ENCODE results near the gene BABAM2.

DNA sequence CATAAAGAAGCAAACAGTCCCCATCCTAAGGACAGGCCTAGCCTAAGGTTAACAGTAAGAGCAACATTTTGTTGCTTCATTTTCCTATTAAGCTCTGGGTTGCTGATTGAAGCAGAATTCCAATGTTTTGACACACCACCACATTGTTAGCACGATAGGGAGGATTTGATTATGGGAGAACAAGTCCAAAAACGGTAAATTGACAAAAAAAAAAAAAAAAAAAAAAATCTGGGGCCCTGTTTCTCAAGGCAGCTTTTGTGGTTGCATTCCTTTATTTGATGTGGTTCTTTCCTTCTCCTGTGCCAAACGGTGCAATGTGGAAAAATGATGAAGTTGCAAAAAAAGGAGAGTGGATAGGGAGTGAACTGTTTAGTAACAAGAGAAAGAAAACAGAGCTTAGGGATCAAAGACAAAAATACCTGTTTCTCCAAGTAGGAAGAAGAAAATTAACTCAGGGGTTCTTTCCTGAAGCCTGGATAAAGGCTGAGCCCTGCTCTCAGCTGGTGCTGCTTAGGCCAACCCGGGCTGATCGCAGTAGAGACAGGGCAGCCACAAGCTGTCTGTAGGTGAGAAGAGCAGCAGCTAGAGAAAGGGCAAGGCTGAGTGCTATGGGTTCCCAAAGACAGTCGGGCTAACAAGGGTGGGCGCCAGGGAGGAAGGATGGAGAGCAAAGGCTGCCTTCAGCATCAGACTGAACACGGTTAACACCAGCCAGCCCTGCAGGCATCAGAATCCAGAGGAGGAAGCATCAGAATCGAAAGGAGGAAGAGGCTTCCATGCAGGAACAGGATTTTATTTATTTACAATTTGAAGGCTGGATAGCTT is 334.3 kb downstream of the BABAM2 start:
- TF ChIP-seq, protein P1, sequence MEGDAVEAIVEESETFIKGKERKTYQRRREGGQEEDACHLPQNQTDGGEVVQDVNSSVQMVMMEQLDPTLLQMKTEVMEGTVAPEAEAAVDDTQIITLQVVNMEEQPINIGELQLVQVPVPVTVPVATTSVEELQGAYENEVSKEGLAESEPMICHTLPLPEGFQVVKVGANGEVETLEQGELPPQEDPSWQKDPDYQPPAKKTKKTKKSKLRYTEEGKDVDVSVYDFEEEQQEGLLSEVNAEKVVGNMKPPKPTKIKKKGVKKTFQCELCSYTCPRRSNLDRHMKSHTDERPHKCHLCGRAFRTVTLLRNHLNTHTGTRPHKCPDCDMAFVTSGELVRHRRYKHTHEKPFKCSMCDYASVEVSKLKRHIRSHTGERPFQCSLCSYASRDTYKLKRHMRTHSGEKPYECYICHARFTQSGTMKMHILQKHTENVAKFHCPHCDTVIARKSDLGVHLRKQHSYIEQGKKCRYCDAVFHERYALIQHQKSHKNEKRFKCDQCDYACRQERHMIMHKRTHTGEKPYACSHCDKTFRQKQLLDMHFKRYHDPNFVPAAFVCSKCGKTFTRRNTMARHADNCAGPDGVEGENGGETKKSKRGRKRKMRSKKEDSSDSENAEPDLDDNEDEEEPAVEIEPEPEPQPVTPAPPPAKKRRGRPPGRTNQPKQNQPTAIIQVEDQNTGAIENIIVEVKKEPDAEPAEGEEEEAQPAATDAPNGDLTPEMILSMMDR (IDR thresholded peaks at IDR 0.05) = no peak
- TF ChIP-seq POLR2A (IDR thresholded peaks at IDR 0.05) = no peak

All from thyroid gland (tissue), 4 donors.